Dedifferentiated amniotic fluid mesenchymal stem cell (primary cell): ENCODE results near the gene MBNL1.

Source experiments
- DNase-seq: peaks from one replicate; pipeline ENCODE4 v3.0.0-alpha.2; 2016; ENCODE audit errors: extremely low spot score

The MBNL1 gene

GRCh38 chr3:152296382-152296781, 27.7 kb downstream of the MBNL1 start:
- DNase-seq, result no peak

GRCh38 chr3:152296971-152297370, 28.2 kb downstream of the MBNL1 start:
- no peak for DNase-seq

DNA sequence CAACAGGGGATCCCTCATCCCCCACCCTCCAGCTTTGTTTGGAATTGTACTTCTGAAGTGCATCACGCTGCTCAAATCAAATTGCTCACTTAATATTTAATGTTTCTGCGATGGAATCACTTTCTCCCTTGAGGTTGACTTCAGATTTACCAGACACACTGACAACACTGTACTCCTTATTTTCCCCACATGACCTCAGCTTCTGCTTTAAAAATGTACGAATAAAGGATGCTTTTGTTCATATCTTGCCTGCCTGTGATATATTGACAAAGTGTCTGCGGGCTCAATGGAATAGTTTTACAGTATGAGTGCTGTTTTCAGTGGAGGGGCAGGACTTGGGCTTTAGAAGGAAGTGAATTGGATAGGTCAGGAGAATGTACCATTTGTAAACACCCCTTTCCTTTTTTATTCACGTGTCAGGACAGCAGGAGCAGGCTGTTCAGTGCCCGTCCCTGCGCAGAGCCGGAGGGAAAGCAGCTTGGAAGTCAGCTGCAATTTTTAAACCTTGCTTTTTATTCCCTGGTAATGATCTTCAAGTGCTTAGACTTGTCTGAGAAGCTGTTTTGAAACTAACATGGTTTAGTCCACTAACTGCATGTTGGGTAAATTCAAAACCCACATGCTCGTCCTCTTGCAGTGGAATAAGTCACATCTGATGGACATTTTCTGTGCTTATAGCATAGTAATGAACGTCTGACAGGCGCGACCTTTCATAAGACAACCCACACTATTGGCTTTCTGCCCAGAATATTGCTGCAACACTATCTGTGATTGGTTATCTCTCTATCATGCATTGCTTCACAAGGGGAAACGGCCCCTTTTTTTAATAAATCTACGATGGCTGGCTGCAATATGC, 29.9 kb downstream of the MBNL1 start:
- DNase-seq, result peak; percentile 92

DNA sequence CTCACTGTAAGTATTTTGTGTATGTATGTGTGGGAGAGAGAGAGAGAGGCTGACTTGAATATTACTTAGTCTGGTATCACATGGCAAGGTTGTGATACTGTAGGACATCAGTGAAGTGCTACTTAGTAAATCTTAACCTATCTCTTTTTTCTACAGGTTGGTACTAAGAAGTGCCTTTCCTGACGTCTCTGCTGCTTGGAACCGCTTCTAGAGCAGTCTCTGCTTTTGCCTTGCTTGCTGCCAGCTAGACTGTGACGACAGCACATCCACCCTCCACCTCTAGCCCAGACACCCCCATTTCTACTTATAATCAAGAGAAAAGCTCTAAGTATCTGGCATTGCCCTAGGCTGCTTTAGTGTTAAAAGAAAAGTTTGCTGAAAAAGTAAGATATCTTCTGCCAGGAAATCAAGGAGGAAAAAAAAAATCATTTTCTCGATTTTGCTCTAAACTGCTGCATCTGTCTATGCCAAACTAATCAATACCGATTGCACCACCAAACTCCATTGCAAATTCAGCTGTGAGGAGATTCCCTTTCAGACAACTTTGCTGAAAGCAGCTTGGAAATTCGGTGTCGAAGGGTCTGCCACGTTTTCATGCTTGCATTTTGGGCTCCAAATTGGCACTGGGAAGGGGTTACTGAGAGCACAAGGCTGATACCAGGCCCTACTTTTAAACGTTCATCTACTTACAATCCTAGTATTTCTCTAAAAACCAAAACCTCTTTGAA, 30.7 kb downstream of the MBNL1 start:
- no peak for DNase-seq

DNA sequence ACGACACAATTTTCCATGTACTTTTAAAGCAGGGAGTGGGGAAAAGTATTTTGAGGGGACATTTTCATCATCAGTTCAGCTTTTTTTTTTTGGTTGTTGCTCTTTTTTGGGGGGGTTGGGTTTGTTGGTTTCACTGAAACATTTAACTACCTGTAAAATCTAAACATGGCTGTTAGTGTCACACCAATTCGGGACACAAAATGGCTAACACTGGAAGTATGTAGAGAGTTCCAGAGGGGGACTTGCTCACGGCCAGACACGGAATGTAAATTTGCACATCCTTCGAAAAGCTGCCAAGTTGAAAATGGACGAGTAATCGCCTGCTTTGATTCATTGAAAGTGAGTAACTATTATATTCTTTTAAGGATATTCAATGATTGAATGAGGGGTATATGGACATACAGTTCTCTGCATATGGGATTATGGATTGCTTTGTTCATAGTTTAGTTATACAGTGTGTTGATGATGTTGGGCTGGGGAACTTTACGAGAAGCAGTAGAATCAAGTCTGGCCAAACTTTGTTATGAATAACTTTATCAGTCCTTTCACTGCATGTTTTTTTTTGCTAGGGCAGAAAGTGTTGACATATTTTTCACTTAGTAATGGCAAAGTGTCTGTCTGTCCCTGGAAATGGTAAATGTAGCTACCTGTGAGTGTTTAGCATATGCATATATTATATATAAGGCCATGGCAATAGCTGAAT, 31.5 kb downstream of the MBNL1 start:
- DNase-seq, result no peak

DNA sequence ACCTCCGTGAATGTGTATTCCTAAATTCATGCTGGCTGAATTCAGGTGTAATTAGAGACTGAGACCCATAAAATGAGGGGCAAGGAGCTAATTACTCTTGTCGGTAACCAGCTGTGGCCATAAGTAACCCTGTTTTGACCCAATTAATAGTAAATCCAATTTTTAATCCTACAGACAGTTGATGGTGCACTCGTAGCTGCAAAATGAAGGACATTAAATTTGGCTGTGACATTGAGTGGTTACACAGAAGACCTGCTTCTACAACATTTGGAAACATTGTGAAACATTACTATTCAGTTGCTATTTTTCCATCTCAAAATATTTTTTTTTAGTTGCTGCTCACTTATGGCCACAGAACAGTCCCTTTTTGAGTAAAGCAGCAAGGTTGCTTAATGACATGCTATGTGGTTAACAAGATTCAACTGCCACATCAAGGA, 33.0 kb downstream of the MBNL1 start:
- DNase-seq, result no peak

DNA sequence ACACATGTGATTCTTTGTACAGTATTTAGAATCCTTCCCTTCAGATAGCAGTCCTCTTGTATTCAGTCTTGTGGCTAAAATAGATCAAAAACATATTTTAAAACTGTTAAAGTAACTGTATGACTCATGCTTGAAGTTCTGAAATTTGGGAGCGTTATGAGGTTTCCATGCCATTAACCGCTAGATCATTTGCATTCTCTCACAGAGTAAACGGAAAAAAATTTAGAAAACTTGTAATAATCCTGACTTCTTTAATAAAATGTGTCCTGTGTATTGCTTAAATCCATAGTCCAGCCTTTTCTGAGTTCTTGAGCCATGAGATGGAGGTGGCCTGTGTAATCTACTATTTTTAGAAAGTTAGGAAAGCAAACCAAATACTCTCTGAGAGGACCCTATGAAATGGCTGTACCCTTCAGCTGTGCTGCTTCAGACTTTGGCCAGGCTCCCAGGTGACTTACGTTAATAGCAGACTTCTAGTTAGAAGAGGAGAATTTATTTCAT, 33.8 kb downstream of the MBNL1 start:
- peak; percentile 81 for DNase-seq

- no peak for DNase-seq
Measured at GRCh38 chr3:152304160-152304559, 35.4 kb downstream of the MBNL1 start.

DNA sequence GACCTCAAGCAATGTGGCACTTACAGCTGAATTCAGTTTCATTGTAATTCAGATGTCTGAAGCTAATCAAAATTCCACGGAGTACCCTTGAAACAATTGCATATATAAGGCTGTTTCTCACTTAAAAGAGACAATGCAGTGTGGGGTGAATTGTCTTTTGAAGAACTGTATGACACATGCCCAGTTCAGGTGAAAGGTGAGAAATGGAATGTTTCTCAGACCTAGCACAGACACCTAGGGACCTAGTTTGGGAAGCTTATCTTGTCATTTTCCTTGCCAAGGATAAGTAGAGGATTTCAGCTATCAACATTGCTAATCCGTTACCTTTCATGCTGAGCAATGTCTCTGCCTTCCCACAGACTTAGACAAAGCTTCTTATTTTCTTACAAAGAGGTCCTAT, 36.3 kb downstream of the MBNL1 start:
- no peak for DNase-seq

DNA sequence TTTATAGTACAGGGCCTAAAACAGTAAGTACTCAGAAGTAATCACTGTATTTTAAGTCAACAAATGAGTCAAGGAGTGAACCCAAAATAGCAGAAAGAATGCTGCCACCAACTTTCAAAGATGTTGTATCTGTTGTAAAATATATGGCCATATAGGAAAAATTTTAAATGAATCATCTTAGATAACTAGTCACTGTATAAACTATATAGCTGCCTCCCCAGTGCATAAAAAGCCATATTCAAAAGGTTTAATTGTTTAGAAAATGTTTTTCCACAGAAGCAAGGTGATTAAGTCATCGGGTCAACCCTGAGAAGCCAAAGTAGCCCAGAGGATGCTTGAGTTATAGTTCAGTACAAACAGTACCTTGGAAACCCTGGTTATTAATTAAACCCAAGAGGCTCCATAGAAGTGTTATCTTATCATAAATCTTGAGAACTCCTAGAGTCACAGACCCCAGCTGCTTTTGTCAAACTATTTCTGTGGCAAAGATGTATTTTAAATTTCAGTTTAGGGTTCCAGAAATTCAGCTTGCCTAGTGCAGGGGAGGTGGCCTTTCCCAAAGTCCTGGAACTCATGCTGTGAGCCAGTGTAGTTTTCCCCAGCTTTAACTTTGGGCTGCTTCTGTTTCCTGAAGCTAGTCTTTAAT, 39.2 kb downstream of the MBNL1 start:
- no peak for DNase-seq

- DNase-seq, result no peak
Measured at GRCh38 chr3:152308475-152308844, 39.7 kb downstream of the MBNL1 start.

GRCh38 chr3:152309031-152309430, 40.3 kb downstream of the MBNL1 start:
- no peak for DNase-seq

- DNase-seq, result no peak
Measured at GRCh38 chr3:152309535-152310307, 41.0 kb downstream of the MBNL1 start.

- DNase-seq, result no peak
Measured at GRCh38 chr3:152313430-152313829, 44.7 kb downstream of the MBNL1 start.

- DNase-seq, result no peak
Measured at GRCh38 chr3:152313914-152314313, 45.2 kb downstream of the MBNL1 start.

DNA sequence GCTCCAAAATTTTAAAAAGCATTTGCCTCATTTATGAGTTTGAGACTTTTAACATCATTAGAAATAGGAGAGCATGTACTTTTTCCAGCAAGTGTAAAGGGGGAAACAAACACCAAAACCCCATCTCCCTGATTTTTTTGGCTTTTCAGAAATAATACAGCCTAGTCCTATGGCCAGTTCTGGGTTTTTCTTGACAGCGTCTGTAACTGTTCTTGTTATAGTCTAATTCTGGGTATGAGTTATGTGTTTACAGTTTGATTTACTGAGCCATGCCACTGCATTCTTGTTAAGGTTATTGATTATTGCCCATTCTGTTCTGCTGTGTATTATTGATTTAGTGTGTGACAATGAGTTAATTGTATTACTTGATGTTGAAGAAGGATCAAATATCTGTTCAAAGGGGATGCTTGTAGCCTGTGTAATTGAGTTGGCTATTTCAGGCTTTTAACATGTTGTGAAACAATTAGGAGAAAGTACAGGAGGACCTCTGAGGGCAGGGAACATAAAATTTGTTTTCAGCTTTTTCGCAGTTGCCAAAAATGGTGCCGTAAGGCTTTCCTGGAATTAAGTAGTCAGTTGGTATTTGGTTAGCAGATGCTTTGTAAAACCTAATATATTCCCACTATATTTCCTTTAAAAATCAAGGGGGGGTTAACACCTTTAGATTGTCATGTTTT, 46.1 kb downstream of the MBNL1 start:
- no peak for DNase-seq

DNA sequence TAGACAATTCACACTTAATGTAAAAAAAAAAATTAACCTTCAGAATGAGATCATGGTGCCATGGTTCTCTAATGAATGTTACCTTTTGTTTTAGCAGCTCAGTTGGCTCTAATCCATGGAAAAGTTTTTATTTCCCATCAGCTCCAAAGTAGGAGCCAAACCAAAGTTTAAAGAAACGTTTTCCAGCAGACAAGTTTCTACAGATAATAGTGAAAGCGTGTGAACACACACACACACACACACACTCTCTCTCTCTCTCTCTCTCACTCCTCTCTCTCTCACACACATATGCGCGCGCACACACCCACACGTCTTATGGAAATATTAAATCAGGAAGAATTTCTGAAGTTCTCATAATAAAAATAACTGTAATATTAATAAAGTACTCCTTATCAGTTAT, 46.9 kb downstream of the MBNL1 start:
- no peak for DNase-seq

- DNase-seq, result no peak
Measured at GRCh38 chr3:152316318-152316717, 47.6 kb downstream of the MBNL1 start.

DNA sequence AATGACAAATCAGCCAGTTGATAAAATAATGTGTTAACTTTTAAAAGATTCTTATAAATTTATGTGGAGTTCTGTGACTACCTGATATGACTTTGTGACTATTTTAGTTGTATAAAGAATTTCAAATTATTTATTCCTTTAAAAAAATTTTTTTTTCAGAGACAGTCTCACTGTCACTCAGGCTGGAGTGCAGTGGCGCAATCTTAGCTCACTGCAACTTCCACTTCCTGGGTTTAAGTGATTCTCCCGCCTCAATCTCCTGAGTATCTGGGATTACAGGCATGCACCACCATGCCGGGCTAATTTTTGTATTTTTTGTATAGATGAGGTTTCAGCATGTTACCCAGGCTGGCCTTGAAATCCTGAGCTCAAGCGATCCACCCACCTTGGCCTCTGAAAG, 48.5 kb downstream of the MBNL1 start:
- no peak for DNase-seq

GRCh38 chr3:152317956-152318355, 49.2 kb downstream of the MBNL1 start:
- peak; percentile 38 for DNase-seq

DNA sequence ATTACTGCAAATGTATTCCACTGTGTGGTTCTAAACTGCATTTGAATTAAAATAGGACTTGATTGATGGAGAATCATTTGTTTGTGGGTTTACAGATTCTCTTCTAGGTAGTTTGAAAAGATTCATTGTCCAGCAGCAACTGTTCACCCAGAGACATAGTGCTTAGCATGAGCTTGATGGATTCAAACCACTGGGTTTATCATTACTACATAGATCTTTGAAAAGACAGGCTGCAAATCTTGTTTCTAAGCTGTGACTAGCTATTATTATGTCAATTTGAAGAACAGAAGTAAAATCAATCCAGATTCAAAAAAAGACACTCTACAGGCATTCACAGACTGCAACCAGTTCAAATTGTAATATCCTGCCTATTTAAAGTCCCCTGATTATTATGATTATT, 49.8 kb downstream of the MBNL1 start:
- no peak for DNase-seq
